Ovary (tissue), 3 donors: ENCODE data around the gene MAIP1.

Source experiments
- EP300 ChIP-seq: sonication (generic); formaldehyde crosslinking; IDR thresholded peaks from one replicate; pipeline ENCODE4 v1.6.1; 2017; ENCODE audit warnings: antibody characterized with exemption
- POLR2A ChIP-seq: fragments of 450-650 bp; IDR thresholded peaks from one replicate; pipeline ENCODE4 v1.6.1; 2017; ENCODE audit warnings: antibody characterized with exemption, mild to moderate bottlenecking, moderate library complexity
- TF ChIP-seq, protein P1 (sequence below), 3 donors: fragments of 450-650 bp in 2 of 3; fragments of 200-600 bp in 1 of 3; IDR thresholded peaks; one replicate each; pipeline versions ENCODE4 v1.5.1 to v1.8.0; 2016 to 2022; ENCODE audit warnings: antibody characterized with exemption in 3 of 3, mild to moderate bottlenecking in 1 of 3
- donor health status: DM: no; HTN: no; CAD: no.

DNA sequence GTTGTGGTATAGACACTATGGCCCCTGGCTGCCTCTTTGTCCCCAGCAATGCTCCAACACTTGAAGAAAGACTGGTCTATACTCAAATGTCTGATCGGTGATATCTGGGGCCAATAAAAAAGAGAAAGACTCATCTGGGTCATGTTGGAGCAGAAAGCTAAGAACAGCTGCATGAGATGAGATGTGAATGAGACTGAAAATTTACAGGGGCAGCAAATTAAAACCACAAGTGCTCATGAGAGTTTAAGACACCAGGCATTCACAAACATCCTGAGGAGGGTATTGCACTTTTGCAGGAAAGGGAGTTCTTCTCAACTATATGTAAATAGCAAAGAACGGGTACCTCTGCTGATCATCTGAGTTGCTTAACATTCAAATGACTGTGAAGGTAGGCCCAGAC lies 36.3 kb downstream of the MAIP1 start:
- TF ChIP-seq, protein P1, sequence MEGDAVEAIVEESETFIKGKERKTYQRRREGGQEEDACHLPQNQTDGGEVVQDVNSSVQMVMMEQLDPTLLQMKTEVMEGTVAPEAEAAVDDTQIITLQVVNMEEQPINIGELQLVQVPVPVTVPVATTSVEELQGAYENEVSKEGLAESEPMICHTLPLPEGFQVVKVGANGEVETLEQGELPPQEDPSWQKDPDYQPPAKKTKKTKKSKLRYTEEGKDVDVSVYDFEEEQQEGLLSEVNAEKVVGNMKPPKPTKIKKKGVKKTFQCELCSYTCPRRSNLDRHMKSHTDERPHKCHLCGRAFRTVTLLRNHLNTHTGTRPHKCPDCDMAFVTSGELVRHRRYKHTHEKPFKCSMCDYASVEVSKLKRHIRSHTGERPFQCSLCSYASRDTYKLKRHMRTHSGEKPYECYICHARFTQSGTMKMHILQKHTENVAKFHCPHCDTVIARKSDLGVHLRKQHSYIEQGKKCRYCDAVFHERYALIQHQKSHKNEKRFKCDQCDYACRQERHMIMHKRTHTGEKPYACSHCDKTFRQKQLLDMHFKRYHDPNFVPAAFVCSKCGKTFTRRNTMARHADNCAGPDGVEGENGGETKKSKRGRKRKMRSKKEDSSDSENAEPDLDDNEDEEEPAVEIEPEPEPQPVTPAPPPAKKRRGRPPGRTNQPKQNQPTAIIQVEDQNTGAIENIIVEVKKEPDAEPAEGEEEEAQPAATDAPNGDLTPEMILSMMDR (IDR thresholded peaks at IDR 0.05): no peak
- TF ChIP-seq POLR2A: no peak
- TF ChIP-seq EP300: no peak
